DMS79 (cell line): ENCODE results near the gene GDF2.

Source experiments
- DNase-seq: peaks from one replicate; lab custom pipeline; 2025; lab: John Stamatoyannopoulos, UW

Gene GDF2

DNA sequence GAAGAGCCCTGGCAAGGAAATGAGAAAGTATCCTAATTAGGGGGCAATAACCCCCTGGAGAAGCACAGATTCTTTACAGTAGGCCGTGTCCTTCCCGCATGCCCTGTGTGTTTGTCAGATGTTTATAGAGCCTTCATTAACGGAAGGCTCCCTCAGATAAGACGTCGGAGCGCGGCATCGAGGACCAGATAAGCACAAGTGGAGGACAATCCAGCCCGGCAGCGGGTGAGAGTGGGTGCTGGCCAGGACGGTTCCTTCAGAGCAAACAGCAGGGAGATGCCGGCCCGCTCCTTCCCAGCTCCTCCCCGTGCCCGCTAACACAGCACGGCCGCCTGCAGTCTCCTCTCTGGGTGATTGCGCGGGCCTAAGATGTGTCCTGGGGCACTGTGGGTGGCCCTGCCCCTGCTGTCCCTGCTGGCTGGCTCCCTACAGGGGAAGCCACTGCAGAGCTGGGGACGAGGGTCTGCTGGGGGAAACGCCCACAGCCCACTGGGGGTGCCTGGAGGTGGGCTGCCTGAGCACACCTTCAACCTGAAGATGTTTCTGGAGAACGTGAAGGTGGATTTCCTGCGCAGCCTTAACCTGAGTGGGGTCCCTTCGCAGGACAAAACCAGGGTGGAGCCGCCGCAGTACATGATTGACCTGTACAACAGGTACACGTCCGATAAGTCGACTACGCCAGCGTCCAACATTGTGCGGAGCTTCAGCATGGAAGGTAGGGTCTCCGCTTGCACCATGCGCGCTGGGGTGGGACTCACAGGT is at the start of gene GDF2:
Gene GDF2 (plus strand): TSS at position 155 of the 762 bp plus-strand sequence. CDS start 215 bp downstream, at position 370.
- DNase-seq: no peak

DNA sequence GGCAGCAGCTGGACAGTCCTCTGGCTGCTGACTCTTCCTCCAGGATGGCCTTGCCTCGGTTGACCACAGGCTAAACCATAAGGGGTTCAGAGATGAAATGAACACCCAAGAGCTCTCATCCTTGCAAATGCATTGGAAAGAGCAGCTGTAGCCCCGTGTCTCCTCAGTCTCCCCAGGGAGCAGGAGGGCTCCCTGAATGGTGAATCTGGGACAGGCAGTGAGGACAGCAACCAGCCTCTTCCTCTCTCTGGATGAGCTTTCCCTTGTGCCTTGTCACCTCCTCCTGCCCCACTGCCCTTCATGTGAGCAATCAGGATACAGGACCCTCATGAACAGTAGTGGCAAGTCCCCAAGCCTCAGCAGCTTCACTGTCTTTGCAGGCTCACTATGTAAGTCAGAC is 46.2 kb upstream of the GDF2 start:
- DNase-seq: no peak

DNA sequence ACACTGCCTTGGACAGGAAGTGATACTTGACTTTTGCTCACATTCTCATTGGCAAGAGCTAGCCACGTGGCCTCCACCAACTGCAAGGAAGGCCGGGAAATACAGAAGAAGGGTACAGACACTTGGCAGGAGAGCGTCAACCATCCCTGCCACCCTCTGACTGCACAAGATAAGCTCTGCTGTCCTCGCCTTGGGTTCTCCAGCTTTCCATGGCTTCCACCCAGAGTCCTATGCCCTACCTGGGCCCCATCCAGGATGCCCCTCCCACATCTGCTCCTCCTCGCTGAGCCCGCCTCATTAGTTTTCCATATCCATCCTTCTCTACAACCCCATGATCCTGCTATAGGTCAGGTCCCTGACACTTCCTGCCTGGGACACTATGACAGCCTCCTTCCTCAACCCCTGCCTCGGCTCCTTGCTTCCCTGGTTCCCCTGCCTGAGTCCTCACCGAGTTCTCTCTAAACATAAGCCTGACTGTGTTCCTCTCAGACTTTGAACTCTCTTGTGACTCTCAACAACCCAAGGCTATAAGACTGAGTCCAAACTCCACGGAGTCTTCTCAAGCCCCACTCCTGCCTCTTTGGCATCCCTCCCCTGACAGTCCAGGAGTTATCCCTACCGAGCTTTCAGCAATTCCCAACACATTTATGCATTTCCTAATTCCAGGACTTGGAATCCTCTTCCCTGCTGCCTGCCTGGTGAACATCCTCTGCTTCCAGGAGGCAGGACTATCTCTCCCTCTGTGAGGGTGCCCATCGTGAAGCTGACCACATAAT is 45.5 kb upstream of the GDF2 start:
- DNase-seq: no peak

DNA sequence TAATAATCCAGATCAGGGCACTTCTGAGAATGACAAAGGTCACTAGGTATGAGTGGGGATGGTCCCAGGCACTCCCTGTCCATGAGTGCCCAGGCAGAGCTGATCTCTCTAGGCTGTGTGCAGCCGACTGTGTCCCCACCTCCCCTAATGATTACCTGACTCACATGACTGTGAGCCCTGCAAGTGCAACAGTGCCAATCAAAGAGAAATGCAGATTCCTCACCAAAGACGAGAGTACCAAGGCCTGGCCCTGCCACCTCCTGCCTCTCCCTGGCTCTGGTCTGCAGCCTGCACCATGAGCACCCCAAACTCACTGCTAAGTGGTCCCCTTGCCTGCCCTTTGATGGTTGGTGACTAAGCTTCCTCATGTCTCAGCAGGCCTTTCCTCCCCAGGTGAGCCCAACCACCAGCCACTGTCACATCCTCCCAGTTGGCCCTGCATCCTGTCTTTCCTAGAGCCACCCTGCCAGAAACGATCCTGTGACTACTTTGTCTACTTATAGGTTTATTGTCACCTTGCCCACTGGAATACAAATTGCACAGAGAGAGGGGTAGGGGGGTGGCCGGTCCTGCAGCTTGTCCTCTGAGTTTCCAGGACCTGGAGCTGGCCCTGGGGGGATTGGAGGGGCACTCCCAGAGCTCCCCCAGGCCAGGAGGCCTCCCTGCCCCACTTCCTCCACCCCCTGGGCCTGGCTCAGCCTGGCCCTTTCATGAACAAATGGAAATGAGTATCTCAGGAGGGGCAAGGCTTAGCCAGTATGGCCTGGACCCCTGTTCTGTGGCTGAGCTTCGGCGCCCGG is 44.7 kb upstream of the GDF2 start:
- DNase-seq: no peak

DNA sequence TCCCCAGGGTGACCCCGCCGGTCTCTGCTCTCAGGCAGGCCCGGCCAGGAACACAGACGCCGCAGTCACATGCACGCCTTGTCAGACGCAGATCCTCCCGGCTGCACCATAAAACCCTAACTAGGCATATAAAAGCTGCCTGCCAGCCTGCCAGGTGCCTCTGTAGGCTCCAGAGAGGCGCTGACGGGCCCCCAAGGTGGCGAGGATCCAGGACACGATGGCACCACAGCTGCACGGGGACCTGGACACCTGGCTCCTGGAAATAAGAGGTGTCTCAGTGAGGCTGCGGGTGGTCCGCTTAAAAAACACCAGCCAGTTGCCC is 44.1 kb upstream of the GDF2 start:
- no peak for DNase-seq

DNA sequence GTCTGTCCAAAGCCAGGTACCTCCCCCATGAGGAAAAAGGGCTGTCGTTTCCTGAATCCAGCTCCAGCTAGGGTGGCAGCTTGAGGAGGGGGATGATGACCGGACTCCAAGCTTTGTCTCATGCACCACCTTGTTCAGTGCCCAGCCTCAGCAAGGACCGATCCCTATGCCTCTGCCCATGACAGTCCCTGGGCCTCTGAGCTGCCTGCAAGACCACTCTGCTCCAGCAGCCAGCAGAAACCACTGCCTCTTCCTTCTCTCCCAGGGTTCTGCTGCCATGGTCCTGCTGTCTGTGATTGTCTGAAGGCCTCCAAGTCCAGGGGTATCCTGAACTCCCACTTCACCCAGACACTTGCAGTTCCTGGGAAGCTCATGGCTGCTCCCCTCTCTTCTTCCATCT is 43.5 kb upstream of the GDF2 start:
- DNase-seq: no peak

DNA sequence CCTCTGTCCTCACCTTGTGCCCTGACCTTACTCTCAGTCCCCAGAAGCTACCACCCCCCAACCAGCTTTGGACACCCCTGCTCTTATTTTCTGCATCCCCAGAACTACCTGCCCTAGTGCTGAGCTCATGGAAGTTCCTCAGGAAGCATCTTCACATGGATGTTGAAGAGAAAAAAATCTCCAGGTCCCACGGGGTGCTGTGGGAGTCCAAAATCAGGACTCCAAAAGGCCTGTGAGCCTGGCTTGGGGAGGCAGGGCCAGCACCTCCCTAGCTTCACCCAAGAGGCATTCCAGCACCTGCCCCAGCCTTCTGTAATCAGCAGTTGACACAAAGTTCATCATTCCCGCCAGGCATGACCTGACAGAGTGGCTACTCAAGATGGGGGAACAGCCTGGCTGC is 43.0 kb upstream of the GDF2 start:
- DNase-seq: no peak

DNA sequence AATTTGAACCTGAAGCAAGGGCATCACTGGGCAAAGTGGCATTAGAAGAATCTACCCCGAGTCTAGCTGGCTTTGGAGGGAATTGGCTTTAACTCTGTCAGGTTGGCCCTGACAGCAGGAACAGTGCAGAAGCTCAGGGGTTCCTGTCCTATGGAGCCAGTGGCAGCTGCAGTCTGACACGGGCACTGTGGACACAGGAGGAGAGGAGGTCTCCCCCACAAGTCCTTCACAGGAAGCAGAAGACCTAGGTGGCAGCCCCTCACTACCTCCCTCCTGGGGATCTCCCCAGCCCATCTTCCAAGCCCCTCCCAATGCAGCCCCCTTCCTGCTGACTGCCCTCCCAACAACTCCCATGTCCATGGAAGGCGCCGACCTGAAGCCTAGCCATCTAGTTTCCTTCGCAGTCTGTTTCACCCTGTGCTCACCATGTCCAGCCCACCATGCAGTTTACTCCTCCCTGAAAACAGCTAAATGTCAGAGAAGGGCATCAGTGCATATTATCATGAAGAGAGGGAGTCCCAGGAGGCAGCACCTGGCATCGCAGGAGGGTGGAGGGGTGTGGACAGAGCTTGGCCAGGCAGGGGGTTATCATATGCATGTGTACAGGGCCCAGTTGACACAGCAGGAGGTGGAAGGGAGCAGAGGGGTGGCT is 40.1 kb upstream of the GDF2 start:
- DNase-seq: no peak

DNA sequence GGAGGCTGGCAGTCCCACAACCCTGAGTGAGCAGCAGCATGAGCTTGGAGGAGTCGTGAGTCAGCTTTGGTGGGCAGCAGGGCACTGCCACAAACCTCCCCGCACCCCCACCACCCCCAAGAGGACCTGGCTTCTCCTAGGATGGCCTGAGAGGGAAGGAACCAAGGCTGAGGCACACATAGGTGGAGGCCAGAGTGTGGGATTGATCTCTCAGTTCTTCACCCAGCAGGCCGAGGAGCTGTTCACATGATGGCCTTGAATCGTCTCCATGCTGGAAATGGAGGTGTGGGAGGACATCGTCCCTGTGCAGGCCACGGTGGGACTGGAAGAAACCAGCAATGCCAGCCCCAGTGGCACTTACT is 39.6 kb upstream of the GDF2 start:
- DNase-seq: no peak

DNA sequence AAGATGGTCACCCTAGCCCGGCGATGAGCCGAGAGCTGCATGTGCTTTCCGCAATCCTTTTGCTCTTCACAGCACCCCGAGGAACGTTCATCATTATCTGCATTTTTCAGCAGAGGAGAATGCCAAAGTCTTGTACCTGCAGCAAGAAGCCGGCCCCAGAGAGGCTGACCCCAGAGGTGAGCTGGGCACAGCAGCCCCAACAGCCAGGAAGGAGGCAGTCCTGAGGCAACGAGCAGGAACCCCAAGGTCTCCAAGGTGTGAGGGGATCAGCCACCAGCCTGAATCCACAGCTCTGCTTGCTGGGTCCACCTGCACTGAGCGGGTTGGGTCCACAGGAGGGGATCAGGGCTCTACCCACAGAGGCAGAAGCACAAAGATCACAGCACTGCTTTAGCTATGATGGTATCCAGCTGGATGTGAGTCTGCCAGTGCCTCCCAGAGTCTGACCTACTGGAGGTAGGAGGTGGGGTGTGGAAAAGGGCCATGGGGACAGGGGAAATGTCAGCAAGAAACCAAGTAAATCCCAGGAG is 39.1 kb upstream of the GDF2 start:
- DNase-seq: no peak

DNA sequence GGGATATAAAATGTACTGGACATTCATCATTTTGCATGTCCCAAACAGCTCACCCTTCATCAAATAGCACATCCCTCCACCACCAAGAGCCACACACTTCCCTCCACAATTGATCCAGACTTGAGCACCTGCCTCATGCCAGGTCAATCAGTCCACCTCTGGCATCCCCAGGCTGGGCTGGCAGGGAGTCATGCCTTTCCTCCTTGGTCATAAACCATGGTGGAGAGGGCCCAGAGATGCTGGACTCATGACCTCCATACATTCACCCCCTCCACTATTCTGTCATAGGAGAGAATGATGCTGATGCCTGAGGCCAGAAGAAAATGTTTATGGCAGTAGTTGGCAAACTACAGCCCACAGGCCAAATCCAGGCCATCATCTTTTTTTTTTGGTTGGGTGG is 38.4 kb upstream of the GDF2 start:
- DNase-seq: no peak

DNA sequence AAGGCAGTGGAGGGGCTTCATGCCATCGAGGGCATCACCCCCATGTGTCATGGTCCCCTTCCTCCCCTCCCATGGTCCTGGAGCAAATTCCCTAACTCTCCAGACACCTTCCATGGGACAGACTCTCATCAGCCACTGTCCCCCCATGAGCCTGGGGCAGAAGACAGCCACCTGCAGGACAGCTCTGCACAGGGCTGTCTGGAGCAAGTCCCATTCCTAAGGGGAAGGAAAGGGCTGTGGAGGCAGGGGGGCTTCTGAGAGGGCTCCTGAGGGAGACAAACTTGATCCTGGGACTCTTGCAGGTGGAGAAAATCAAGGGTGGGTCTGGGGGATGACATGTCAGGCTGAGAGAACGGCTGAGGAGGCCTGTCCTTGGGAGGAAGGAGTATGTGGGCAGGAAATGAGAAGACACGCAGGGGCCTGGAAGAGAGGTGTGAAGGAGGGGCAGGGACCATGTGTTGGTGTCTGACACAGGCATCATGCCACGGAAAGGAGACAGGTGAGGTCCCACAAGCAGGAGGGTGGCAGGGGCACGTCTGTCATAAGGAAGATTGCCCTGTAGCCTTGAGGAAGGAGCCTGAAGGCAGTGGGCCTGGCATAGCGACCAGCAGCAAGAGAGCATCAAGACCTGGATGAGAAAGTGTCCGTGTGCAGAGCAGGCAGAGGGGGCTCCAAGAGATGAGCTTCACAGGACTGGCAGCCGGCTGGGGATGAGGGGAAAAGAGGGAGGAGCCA is 36.7 kb upstream of the GDF2 start:
- DNase-seq: no peak

DNA sequence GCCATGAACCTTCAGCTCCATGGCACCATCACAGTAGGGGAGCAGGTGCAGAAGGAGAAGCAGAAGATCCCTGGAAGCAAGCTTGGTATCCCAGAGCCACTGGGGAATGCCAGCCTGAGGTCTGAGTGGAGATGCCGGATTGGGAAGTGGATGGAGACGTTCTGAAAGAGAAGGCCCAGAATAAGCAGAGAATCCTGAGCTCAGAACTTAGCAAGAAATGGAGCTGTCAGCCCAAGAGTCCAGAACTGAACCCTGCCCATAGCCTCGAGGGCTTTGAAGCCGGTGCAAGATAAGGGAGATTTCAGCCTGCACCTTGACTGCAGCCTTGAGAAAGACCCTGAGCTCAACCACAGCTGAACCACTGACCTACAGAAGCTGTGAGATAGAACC is 36.1 kb upstream of the GDF2 start:
- DNase-seq: no peak

DNA sequence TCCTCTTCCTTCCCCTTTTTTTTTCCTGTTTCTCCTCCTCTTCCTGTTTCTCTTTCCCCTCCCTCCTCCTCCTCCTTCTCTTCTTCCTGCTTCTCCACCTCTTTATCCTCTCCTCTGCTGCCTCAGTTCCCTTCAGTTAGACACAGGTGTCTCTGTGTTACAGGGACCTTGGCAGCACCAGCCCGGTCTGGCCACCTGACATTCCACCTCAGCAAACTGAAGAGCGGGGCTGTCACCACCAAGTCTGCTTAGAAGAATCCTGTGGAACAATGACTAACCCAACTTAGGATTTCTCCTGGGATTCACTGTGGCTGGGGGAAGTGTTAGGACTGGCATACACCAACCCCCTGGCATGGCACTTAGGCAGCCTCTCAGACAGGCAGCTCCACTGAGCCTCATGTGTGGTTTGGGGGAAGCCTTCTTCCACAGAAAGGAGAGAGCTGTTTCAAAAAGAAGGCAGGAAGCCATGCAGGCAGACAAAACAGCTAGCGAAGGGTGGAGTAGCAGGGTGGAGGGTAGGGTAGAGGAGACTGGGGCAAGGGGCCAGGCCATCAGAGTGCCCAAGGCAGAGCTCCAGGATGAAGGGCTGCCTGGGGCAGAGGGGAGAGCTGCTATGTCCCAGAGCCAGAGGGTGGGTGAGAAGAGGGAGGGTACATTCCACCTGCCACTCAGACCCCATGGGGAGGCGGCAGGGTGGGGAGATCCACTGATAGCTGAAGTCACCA is 35.5 kb upstream of the GDF2 start:
- DNase-seq: no peak

DNA sequence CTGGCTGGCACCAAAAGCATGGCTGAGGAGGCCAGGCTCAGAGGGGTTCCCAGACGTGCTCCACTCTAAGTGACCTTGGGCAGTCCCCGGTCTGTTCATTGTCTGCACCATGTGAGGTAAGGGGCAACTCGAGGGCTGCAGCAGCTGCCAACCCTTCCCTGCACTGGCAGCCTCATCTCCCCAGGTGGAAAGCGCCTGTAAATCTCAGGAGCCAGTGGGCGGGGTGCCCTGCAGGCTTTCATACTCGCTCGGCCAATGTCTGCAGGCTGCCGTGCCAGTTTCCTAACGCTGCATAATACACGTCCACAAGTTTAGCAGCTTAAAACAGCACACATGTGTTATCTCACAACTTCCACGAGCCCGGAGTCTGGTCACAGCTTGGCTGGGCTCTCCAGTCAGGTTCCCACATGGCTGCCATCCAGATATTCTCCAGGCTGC is 34.9 kb upstream of the GDF2 start:
- DNase-seq: peak; percentile 26

DNA sequence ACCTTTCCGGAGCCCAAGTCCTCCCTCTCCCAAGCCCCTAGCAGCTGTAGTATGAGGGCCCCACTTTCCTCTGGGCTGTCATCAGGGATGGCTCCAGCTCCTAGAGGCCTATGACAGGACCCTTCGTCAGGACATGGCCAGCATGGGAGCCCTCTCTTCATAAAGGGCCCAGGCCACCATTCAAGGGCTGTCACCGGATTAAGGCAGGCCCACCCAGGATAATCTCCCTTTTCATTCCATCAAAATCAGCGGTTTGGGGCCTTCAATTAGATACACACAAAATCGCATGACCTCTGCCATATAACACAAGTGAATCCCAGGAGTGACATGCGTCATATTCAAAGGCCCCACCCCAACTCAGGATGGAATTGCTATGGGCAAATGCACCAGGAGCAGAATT is 34.4 kb upstream of the GDF2 start:
- no peak for DNase-seq

DNA sequence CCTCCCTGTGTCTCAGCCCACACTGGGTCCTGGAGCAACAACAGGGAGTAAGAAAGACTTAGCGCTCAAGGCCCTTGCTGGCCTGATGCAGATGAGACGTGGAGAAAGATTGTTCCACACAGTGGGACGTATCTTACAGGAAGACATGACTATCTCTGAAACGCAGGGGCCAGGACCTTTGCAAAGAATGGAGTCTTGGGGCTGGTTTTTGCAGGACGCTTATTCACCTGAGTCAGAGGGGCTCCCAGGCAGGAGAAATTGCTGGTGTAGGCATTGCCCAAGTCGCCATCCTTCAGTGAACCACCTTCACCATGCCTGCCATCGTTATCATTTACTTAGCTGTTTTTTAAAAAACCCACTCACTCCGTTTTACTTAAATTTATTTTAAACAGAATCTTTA is 34.0 kb upstream of the GDF2 start:
- DNase-seq: no peak

DNA sequence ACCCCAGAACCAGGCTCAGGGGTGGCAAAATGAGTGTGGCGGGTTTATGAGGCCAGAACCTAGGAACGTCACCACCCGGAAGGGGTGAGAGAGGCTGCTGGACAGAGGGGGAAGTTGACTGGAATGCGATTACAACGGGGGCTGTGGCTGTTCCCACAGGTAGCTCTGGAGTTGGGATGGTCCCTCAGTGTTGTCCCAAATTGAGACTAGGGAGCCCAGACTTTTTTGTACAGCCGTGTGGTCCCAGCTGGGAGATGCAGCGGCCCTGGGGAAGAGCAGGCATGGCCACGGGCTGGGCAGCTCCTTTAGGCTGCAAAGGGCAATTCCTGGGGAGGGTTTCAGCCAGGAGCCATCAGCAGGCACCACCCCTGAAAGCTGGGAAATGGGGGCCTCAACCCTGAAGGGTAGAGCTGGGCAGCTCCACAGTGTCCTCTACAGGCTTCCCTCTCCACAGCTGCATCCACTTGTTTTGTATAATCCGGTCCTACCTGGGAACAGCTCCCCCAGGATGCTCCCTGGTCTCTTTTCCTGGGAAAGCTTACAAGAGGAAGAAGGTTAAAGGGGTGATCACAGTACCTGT is 33.2 kb upstream of the GDF2 start:
- DNase-seq: no peak

DNA sequence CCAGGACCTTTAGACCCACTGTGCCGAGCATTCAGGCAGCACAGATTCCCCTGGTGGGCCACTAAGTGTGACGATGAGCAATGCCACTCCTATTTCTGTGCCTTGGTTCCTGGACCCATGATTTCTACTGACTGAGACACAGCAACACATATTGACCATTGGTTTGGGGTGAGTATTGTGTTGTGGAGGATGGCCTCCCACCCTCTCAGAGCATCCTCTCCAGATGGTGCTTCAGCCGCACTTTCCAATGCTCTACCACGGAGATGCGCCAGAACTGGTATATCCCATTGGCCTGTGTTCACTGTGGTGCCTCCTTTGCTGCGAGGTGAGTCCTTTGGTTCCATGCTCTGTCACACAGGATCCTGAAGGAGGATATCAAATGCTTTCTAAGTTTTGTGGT is 32.3 kb upstream of the GDF2 start:
- DNase-seq: no peak

DNA sequence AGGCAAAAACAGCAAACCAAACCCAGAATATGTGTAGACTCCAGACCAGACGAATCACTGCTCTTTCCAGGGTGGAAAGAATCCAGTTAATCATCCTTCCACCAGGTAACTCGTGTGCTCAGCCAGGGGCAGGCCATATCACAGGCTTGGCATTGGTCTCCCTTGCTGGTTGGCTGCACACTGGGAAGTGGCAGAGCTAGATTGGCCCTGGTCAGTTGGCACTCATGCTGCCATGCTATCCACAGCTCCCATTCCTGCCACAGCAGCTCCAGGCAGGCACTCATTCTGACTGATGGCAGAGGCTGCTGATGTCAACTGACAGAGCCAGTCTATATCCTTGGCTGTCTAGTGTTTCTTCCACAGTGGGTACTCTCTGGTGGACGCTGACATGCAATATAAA is 31.9 kb upstream of the GDF2 start:
- DNase-seq: no peak

DNA sequence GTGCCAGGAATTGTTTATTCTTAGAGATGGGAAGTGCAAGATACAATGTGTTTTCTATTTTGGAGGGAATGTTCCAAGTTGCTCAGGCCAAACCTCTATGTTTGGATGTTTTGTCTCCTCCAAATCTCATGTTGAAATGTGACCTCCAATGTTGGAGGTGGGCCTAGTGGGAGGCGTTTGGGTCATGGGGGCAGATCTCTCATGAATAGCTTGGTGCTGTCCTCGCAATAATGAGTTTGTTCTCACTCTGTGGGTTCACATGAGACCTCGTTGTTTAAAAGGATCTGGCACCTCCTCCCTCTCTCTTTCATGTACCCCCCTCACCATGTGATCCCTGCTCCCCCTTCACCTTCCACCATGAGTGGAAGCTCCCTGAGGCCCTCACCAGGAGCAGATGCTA is 30.6 kb upstream of the GDF2 start:
- no peak for DNase-seq
